NCI-H510A treated with DMSO at 0.1 percent for 48 hours (cell line): ENCODE results near the gene CADM1.

ENCODE experiments used
- DNase-seq: peaks from one replicate; lab custom pipeline; 2025; lab: John Stamatoyannopoulos, UW

CADM1 gene

DNA sequence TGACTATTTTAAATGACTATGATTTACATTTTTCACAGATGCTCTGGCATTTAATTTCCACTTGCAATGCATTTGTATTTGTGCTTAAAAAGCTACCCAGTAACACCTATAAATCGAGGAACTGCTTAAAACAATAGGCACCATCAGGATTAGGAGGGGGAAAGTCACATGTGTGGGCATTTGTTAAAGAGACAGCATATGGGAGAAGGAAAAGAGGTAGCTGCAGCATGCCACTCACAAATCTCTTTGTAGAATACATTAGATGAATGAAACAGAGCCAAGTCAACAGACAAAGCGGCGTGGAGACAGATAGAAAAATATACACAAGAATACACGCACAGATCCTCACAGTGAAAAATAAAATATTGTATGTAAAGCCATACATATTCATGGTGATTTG, 228.0 kb downstream of the CADM1 start:
- DNase-seq: no peak

DNA sequence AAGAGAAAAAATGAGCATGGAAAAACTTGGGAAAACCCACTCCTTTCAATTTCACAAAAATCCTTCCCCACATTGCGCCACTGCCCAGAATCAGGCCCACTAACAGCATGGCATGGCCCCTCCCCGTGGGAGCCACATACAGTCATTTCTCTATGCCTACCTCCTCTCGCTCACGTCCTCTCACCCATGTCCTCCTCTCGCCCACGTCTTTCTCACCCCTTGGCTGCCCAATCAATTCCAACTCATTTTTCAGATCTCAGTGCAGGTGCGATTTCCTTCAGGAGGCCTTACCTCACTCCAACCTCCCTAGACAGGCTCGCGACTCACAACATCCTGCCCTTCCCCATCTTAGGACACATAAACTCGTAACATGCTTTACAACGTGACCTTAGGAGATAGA, 229.2 kb downstream of the CADM1 start:
- DNase-seq: no peak

DNA sequence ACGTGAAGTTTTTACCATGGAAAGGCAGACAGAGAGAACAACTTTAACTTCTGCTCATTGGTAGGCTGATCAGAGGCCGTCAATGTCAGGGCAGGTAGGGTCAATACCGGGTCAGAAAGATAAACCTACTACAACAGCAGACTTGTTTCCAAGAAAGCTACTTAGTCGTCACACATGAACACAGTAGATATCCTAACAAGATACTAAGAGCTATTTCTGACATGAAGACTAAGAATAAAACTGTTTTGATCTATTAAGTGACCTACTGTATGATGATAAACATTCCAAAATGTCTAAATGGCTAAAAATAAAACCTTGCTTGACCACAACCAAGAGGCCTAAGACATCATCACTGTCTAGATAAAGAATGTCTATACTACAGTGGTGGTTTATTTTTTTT, 231.3 kb downstream of the CADM1 start:
- DNase-seq: no peak

DNA sequence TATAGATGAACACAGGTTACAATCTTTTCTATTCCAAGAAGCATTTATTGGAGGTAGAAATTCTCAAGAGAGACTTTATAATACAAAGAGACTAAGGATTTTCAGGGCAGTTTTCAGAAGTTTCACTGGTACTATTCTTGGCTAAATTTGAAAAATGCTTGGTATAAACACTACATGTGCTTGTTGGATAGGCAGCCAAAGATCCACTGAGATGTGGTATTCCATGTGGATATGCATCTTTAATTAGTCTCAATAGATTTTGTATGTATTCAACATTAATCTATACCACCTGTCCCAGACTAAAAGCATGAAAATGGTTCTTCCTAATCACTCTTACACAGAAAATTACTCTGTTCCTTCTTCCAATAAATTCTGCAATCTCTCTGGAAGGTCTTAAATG, 232.6 kb downstream of the CADM1 start:
- no peak for DNase-seq

DNA sequence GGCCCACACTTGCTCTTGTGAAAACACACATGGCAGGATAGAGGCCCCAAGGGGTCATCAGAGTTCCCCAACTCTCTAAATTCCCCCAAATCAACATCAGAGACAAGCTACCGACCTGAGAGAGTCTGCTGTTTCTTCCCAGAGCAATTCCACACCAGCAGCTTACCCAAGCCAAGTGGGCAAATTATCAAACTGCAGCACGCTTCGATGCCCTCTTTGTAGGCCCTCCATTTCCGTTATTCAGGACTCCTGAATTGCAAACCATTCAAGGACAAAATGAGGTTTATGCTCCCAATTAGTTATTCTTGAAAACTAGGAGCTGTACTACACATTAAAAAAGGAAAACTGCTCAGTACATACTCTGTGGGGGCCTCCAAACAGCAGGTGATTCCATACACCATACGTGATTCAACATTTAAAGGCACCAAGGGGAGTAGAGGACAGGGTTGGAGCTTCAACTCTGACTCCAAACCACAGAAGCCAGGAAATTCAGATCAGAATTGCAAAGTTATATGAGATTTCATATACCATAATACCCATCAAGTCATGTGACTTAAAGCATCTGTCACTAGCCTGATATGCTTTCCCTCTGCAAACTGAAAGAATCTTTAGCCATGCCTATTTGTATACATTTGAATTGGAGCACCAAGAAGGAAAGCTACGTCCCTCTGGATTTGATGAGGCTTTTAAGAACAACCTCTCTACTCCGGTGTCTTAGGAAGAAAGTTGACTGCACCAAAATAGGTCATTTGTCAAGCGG, 234.8 kb downstream of the CADM1 start:
- DNase-seq: no peak

DNA sequence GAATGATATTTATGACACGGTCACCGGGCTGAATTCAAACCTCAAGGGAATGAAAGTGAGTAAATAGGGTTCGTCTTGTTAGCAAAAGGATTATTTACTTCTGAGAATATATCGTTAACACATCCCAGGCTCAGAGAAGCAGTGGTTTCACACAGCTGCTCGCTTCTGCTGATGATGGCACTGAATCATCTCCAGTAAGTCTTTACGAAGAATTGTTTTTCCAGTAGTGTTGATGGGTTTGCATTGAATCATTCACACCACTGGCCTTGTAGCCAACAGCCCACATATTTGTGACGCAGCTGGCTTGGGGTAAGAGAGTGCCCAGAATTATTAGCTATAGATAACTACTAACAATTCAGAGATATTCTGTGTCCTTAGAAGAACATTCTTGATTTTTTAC, 236.3 kb downstream of the CADM1 start:
- no peak for DNase-seq

DNA sequence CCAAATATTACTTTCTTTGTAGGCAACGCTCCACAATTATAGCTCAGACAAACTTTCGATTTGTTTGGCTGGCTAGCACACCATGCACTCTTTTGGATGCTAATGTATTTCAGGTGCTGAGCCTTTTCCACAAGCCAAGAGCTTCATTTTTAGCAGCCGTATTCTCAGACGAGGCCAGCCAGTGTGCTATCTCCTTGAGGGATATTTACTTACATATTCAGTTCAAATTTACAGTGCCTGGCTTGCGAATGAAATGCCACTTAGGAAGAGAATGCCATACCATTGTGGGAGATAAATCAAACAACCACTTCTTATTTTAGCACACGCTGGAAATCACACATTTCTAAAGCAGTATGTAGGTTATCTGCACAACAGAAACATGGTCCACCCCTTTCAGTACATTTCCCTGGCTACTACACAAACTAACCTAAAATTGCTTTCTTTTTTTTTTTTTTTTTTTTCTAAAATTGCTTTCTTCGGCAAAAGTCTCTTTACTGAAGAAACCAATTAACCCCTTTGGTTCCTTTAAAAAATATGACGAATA, 236.9 kb downstream of the CADM1 start:
- DNase-seq: peak; percentile 69

DNA sequence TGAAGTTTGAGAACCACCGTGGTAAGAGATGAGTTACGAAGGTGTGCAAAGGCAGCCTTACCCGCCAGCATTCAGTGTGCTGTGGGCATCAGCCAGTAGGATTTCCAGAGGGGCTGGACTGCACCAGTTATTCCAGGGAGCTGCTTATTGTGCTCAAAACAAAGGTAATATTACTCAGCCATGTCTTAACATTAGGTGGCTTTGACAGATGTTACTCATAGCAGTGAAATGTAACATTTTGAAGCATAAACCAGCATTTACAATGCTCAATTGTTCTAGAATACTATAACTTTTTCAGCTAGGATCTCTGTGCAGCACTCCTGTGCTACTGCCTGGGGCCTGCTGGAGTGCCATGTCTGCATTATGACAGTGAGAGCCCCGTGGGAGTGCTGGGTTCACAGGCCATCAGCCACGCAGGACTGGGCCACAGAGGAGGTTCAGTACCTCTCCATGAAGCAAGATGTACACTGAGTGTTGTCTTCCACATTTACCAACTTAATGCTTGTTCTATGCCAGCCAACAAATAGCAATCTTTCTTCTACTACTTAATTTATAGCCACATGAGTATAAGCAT, 238.1 kb downstream of the CADM1 start:
- DNase-seq: no peak

DNA sequence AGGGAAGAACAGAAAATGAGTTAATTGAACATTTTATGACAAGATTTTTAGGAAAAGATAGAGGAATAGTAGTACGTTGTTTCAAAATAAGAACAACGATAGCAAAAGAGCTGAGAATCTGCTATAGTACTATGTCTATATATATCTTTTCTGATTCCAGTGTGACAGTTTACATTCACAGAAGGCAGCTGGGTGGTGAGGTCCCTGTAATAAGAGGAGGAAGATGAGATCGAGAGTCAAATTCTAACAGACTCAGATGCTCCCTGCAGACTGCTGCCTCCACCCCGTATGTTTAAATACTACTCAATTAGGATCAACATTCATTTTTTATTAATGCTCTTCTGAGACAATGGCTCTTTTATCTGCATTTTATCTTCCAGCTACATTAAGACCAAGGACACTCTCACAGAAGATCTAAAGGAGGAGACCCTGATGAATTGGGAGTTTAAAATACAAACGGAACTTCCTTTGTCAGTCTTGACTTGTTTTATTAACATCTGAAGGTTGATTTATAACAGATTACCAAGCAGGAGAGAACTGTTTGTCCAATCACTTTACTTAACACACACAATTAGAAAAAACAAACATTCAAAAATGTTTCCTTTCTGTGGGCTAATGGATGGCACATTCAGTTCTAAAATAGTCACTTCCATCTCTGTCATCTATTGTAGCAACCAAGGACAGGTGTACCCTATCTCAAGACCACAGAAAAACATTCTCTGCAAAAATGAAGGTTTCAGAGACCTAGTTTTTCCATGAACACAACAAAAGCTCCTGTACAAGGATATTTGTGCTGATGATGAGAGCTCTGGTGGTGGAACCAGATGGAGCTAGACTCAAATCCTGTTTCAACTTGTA, 240.2 kb downstream of the CADM1 start:
- peak; percentile 62 for DNase-seq

DNA sequence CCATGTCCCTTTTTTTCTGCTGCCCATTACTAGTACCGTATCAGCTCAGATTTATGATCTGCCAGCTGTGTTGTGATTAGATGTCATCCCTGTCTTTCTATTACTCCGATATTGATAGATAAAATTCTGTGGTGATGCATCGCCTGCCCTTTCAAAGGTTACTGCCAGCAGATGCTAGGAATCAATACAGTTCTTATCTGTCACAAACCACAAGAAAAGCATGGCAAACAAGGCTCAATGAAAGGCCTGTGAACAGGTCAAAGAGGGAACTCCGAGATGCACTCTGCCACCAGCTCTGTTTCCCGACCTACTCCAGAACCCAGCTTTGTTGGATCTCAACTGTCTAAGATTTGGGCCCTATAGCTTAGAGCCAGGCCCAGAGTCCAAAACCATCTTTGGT, 246.0 kb downstream of the CADM1 start:
- DNase-seq: no peak

DNA sequence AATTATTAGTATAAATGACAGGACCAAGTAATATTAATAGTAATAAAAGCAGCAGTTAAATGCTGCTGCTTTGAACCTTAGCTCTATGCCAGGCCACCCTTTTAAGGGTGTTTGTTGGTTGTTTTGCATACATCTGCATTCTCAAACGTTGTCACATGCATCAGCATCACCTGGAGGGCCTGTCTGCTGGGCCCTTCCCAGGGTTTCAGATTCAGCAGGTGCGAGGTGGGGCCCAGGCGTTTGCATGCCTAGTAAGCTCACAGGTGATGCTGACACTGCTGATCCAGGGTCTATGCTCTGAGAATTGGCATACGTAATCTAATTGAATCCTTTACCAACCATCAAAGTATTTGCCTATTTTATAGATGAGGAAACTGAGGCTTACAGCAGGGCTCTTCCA, 246.5 kb downstream of the CADM1 start:
- DNase-seq: peak; percentile 43

DNA sequence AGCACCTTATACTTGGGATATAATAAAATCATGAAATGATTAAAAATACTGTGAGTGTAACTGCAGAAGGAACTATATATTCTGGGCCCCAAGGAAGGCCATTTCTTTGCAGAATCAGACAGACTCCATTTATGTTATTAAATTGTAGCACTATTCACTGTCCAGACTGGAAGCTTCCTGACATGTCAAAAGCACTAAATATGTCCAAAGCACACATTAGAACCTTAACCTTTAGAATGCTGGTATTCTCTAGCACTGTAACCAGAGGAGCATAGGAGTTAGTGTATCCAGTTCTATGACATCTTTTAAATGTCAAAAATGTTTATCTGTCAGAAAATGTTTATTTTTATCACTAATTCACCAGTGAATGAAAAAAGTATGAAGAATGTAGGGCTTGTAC, 246.9 kb downstream of the CADM1 start:
- no peak for DNase-seq

DNA sequence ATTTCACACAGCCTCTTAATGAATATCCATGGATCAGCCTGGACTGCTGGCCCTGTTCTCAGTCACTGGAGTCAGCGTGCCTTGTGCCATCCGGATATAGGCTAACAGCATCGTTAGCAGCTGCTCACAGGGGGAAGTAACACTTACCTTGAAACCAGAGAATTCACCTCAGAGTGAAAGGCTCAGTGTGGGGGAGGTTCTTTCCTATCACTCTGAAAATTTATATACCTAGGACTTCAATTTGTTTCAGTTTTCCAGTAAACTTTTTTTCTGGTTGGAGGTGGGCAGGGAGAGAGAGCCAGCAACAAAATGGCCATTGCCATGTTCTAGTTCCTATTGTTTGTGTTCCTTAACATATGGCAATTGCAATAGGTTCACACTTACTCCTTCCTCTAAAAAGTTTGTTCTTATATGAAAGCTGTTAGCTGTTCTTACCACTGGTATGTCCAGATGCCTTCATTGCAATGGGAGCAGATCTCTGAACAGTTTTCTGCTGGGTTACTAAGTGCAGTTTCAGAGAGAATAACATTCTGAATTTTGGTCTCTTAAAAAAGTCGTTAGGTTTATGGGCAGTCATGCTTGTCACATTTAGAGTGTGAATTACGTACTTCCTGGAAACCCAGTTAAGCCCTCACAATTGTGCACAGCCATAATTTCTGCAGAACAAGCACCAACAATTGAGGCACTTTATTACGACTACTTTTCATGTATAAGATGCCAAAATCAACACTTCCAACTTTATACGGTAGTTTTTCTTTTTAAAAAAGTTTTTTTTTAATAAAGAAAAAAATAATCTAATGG, 247.6 kb downstream of the CADM1 start:
- peak; percentile 68 for DNase-seq

DNA sequence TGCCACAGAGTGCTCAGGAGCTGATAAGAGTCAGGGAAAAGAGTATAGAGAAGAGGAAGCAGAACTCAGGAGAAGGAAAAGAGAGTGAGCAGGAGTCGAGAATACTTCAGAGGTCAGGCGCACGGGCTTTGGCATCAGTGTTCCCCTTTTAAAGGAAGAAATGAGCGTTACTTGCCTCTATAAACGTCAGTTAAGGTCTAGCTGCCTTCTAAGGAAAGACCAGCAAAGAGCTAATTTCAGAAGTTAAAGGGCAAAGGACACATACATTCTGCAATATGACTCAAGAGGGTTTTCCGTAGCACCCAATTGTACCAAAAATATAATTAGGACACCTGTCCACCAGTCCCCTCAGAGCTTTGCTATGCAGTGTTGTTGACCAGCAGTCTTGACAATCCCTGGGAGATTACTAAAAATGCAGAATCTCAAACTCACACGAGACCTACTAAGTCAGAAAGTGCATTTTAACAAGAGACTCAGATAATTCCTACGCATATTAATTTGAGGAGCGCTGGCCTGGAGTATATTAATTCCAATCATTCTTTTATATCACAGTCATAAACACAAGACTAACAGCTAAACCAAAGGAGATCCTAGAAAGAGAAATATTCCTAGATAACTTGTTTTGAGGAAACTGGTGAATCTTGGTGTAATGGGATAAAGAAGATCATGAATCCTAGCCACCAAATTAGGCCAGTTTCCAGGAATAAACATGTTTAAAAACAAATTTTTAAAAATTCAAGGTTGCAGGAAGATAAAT, 249.0 kb downstream of the CADM1 start:
- DNase-seq: no peak

DNA sequence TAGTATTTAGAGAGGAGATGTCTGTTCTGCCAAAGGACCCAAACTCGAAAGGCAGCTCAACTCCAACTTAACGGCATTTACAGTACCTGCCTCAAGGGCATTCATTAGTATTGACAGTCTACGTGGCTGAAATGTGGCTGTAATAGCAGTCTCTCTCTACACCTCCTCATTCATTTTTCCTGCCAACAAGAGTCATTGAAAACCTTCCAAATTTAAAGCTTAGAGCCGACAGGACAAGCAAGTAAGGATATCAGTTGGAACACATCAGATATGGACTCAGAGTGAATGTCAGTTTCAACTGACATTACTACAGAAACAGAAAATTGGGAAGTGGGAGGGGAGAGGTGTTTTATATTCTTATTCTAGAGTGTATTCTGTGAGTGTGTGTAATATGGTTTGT, 253.1 kb downstream of the CADM1 start:
- DNase-seq: no peak

DNA sequence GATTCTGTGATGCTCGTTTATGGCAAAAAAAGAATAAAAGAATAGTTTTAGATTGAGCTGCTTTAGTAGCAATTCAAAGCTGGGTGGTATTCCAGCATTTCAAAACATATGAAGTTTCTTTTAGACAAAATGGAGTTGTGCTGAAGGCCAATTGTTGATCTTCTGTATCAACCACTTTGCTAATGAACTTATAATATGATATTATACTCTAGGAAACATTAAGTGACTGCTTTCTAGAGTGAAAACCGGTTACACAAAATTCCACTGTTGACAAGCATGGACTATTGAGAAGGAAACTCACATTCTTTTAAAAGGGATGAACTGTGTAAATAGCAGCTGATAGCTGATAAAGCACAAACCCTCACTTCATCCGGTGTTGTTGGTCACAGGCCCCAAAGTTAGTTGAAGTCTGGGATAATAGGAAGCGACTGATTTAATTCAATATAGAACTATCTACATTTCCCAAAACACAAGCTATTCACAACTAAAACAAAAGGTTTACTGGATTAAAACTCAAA, 255.1 kb downstream of the CADM1 start:
- no peak for DNase-seq

DNA sequence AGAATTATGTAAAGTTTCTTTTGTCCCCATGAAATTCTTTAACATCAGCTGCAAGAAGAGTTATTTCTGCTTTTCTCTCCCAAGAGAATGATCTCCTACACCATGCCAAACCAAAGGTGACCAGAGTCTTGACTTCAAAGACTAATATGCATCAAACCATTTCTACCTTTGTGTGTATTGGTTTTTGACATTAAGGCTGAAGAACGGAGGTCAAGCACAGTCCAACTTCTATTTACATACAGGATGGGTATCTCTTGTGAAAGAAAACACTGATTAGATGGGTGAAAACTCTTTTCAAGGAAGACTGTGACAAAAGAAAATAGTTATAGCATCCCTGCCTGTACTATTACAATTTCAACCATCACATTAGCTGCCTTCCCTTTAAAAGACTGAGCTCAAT, 256.3 kb downstream of the CADM1 start:
- no peak for DNase-seq

DNA sequence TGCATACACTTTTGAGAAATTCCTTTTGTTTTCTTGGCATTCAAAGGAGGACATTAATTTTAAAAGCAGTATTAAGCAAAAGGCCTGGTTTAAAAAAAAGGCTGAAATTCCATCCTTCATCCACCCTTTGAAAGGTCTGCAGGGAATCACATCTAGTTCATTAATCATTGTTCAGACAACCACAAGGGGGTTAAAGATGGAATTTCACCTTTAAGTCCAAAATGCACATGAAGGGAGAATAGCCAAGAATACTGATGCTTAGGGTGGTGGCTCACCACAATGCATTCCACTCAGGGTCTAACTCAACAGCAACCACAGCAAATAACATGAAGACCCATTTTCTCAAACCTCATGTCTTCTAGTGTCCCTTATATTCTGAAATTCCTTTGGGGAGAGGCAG, 256.9 kb downstream of the CADM1 start:
- no peak for DNase-seq

DNA sequence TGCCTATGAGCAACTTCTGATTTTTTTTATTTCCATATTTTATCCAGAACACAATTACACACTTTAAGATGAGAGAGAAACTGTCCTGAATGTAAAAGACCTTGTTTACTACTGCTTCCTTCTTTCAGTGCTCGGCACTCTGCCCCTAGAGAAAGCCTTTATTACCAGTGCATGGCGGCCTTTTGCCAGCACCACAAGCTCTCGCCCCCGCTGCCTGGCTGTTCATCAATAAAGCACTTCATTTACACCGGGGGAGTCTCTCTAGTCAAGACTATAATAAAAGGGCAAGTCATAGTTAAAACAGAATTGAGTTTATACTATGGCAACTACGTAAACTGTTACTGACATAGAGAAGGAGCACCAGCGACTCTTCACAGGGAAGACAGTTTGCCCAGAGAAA, 259.5 kb downstream of the CADM1 start:
- no peak for DNase-seq

DNA sequence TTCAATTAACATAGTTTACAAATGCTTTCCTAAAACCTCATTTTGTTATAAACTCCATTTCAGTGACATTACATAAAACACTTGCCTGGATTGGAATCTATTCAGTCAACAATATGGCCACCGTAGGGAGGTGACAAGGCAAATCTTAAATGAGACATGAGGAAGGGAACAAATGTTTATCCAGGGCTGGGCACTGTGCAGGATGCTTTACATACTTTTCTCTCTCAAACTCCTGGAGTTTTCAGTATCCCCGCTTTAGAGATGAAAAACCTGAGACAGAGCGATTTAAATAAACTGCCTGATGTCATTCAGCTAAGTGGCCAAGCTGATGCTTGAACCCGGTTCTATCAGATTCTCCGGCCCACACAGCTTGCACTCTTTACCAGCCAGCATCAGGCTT, 259.9 kb downstream of the CADM1 start:
- peak; percentile 47 for DNase-seq

DNA sequence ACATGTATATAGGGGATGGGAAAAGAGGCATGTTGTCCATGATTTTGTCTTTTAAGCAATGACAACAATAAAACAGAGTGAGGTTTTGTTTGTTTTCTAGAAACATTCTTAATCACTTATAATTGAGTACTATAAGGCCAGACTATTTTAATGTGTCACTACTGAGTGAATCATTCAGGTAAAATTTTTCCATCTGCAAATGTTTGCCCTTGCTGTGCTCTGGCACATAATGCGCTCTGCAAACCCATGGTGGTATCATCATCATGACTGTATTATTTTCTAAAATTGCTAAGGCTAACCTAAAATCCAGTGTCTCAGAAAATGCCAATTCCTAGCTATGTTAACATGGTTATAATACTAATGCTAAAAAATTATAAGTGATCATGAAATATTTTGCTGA, 261.2 kb downstream of the CADM1 start:
- DNase-seq: no peak
